ENCODE data around the gene MPP7. TPM values are rescaled to one million over a fixed set of nuclear protein-coding genes. Genes with fewer than 3 reads are reported as not detected.

MPP7 gene
- total and polyA plus RNA-seq, 2 of the 8 experiments (the other 6 are each of a cell fraction or from before 2014, with no cell fraction given): 1.9 to 9.3 TPM

- Histone ChIP-seq H3K36me3 (ENCODE audit: control insufficient read depth in 2 of 4, insufficient read depth in 4 of 4, low read length in 3 of 4) (no peaks in the 10 kb centered on the region), H3K56ac (replicated peaks; ENCODE audit: insufficient read length, low read depth, low read length) (no peak overlapping the region), H2BK120ac (replicated peaks; ENCODE audit: low read depth, low read length) (no peak overlapping the region), H3K4me1 (replicated peaks in 1 of 4; ENCODE audit: control insufficient read depth in 3 of 4, insufficient read depth in 4 of 4, low read length in 3 of 4) (peaks cover 0 to 5% (median 1%) of the 10 kb centered on the region in 4 experiments; a peak in 2 of 7 replicates), H3K18ac (ENCODE audit: extremely low read depth, low read length) (no peak overlapping the region), H3K79me1 (ENCODE audit: low read depth, low read length) (no peaks in the 10 kb centered on the region), H3K14ac (ENCODE audit: insufficient read length) (no peak overlapping the region), H3K27me3 (replicated peaks in 1 of 4; ENCODE audit: control insufficient read depth in 3 of 4, extremely low read depth in 1 of 4, insufficient read depth in 3 of 4, low read length in 3 of 4) (no peaks in the 10 kb centered on the region), H3K9ac (replicated peaks in 1 of 4; ENCODE audit: extremely low read depth in 1 of 4, low read depth in 3 of 4, low read length in 3 of 4) (no peak overlapping the region), H4K91ac (replicated peaks; ENCODE audit: insufficient read length, low read length) (no peak overlapping the region), H4K5ac (ENCODE audit: insufficient read length, low read depth, low read length) (no peak overlapping the region), H2BK20ac (ENCODE audit: low read length) (no peak overlapping the region), H2AK5ac (ENCODE audit: low read depth, low read length) (no peak overlapping the region), H4K8ac (ENCODE audit: extremely low read depth, insufficient read depth, low read length) (no peak overlapping the region), H2BK5ac (ENCODE audit: low read depth, low read length) (no peak overlapping the region), H2BK12ac (ENCODE audit: low read depth, low read length) (no peak overlapping the region), H3K4ac (replicated peaks; ENCODE audit: insufficient read length, low read depth, low read length) (no peak overlapping the region), H3K23ac (ENCODE audit: insufficient read length) (no peak overlapping the region), H3K9me3 (ENCODE audit: insufficient read depth in 2 of 2, low read depth in 1 of 2, low read length in 1 of 2) (no peaks in the 10 kb centered on the region), H4K20me1 (replicated peaks in 1 of 2; ENCODE audit: control insufficient read depth in 1 of 2, insufficient read depth in 2 of 2, low read length in 2 of 2) (no peaks in the 10 kb centered on the region), H2BK15ac (ENCODE audit: low read length) (no peak overlapping the region), H3K4me3 (ENCODE audit: extremely low read depth in 1 of 4, insufficient read depth in 2 of 4, low read depth in 3 of 4, low read length in 4 of 4) (no peak overlapping the region; a peak in 1 of 8 replicates), H2AFZ (ENCODE audit: low read length) (no peak overlapping the region), H3K27ac (ENCODE audit: low read depth, low read length) (no peak overlapping the region), H3K4me2 (ENCODE audit: insufficient read depth in 1 of 2, low read depth in 2 of 2, low read length in 2 of 2) (peak overlapping the region in 1 of 2 experiments; percentile 10; a peak in 1 of 4 replicates), H3K23me2 (ENCODE audit: low read depth, low read length) (no peaks in the 10 kb centered on the region), H3K79me2 (ENCODE audit: control insufficient read depth in 1 of 2, insufficient read depth in 2 of 2, low read length in 2 of 2) (no peaks in the 10 kb centered on the region)
- peak; percentile 39; the same call in 1 of the 2 replicates for TF ChIP-seq MAX (IDR thresholded peaks at IDR 0.05)
- peak; percentile 91 for TF ChIP-seq TBP (IDR thresholded peaks at IDR 0.05; ENCODE audit: low read depth, low read length)
- TF ChIP-seq TAF7 (optimal IDR thresholded peaks at IDR 0.05; ENCODE audit: borderline replicate concordance, low read depth, low read length): no peak
- FAIRE-seq (no peak), DNase-seq (ENCODE audit: low read depth in 1 of 2, low spot score in 2 of 2) (no peak)
- POLR2A ChIA-PET (ENCODE audit: partially characterized antibody): no interaction called here
- CTCF ChIA-PET (ENCODE audit: partially characterized antibody): interaction anchor here (1.0 to 2.4 kb wide), 3 partner anchors 10 to 87 kb away, joined by 3 to 6 read pairs (median 3); no protein-coding TSS in a partner anchor
- 28% methylated on average over 5 of the region's 5 CpGs; no CpG with 5 or more reads in 1 of the 2 experiments for WGBS, 2 experiments (ENCODE audit: extremely low coverage in 1 of 2, insufficient coverage in 1 of 2, insufficient read length in 1 of 2, insufficient replicate concordance in 2 of 2, low coverage in 1 of 2, low lambda C conversion rate in 2 of 2, missing lambda C conversion rate in 1 of 2)
These were observed 8.1 kb downstream of the MPP7 start for GRCh38 chr10:28294809-28295208.

All from H1 (cell line).